OCI-LY1 (cell line): ENCODE data around the gene ZBTB8A.
"Not testable (repeated sequence)": the region's sequence is repeated elsewhere in the genome, so short reads cannot be mapped to it uniquely, and the experiment has no call there.

Experiments
- H2AFZ ChIP-seq: fragments of 200-600 bp; sonication (generic), shearing (Covaris generic); 2 replicates; pipeline ENCODE4 v1.6.0; 2014; ENCODE audit warnings: antibody characterized with exemption, mild to moderate bottlenecking, low read length
- H3F3A ChIP-seq: fragments of 200-600 bp; sonication (generic), shearing (Covaris generic); 2 replicates; pipeline ENCODE4 v1.6.0; 2014; ENCODE audit warnings: mild to moderate bottlenecking, antibody characterized with exemption, low read length, moderate library complexity; ENCODE audit not compliant: insufficient read depth
- H3K27ac ChIP-seq: fragments of 200-600 bp; sonication (generic); 2 replicates; pipeline ENCODE4 v1.5.1; 2014; ENCODE audit warnings: low read length, mixed run types, mild to moderate bottlenecking, low read depth; ENCODE audit not compliant: poor library complexity, severe bottlenecking
- H3K27me3 ChIP-seq: fragments of 200-600 bp; sonication (generic); 2 replicates; pipeline ENCODE4 v1.6.0; 2014; ENCODE audit warnings: antibody characterized with exemption, mild to moderate bottlenecking, low read length, moderate library complexity; ENCODE audit not compliant: insufficient read depth
- H3K36me3 ChIP-seq: fragments of 200-600 bp; sonication (generic); 2 replicates; pipeline ENCODE4 v1.6.1; 2014; ENCODE audit warnings: mild to moderate bottlenecking, antibody characterized with exemption, low read length, moderate library complexity, mixed read lengths; ENCODE audit not compliant: insufficient read depth
- H3K4me1 ChIP-seq: fragments of 200-600 bp; sonication (generic); 2 replicates; pipeline ENCODE4 v1.5.1; 2014; ENCODE audit warnings: mild to moderate bottlenecking, low read length, moderate library complexity; ENCODE audit not compliant: insufficient read depth, severe bottlenecking
- H3K4me2 ChIP-seq: fragments of 200-600 bp; sonication (generic), shearing (Covaris generic); 2 replicates; pipeline ENCODE4 v1.6.1; 2014; ENCODE audit warnings: low read length
- H3K4me3 ChIP-seq: fragments of 200-600 bp; sonication (generic); 2 replicates; pipeline ENCODE4 v1.5.1; 2014; ENCODE audit warnings: low read length, low read depth, mild to moderate bottlenecking, mixed read lengths; ENCODE audit not compliant: poor library complexity, severe bottlenecking
- H3K79me2 ChIP-seq: fragments of 200-600 bp; shearing (Covaris generic); 2 replicates; pipeline ENCODE4 v1.6.1; 2016; ENCODE audit warnings: mixed run types, low read length, mixed read lengths; ENCODE audit not compliant: insufficient read depth
- H3K9ac ChIP-seq: fragments of 200-600 bp; sonication (generic), shearing (Covaris generic); 2 replicates; pipeline ENCODE4 v1.6.1; 2014; ENCODE audit warnings: mild to moderate bottlenecking, low read length, mixed read lengths
- H3K9me2 ChIP-seq: fragments of 200-600 bp; sonication (generic), shearing (Covaris generic); 2 replicates; pipeline ENCODE4 v1.6.1; 2014; ENCODE audit warnings: low read depth, mild to moderate bottlenecking, low read length, mixed read lengths
- H3K9me3 ChIP-seq: fragments of 200-600 bp; shearing (Covaris generic); 2 replicates; pipeline ENCODE4 v1.6.1; 2014; ENCODE audit warnings: low read length, mixed read lengths
- H4K20me1 ChIP-seq: fragments of 200-600 bp; sonication (generic), shearing (Covaris generic); 2 replicates; pipeline ENCODE4 v1.6.0; 2016; ENCODE audit warnings: mild to moderate bottlenecking, low read length; ENCODE audit not compliant: insufficient read depth
- CTCF ChIP-seq: fragments of 200-600 bp; sonication (generic), shearing (Covaris generic); IDR thresholded peaks from 2 replicates; pipeline ENCODE4 v1.5.1; 2017; ENCODE audit warnings: mild to moderate bottlenecking, antibody characterized with exemption, low read length, moderate library complexity, mixed read lengths
- EZH2 ChIP-seq: fragments of 200-600 bp; sonication (generic), shearing (Covaris generic); IDR thresholded peaks from 2 replicates; pipeline ENCODE4 v1.8.0; 2017; ENCODE audit warnings: borderline replicate concordance, mixed run types, mild to moderate bottlenecking, antibody characterized with exemption, low read length, moderate library complexity, mixed read lengths

The ZBTB8A gene

GRCh38 chr1:32521165-32521564 is 18.1 kb upstream of the ZBTB8A start:
- Histone ChIP-seq H3K9me2 (no peaks in the 10 kb centered on the region), H3K4me2 (peak overlapping the region; percentile 63), H2AFZ (no peak overlapping the region), H3K4me1 (peaks cover 5% of the 10 kb centered on the region), H3K9ac (peak overlapping the region; percentile 45; the same call in 1 of the 2 replicates), H3K27ac (no peak overlapping the region), H3K9me3 (no peaks in the 10 kb centered on the region), H4K20me1 (no peaks in the 10 kb centered on the region), H3K4me3 (peak overlapping the region; percentile 55), H3K36me3 (no peaks in the 10 kb centered on the region), H3K79me2 (no peaks in the 10 kb centered on the region), H3F3A (no peaks in the 10 kb centered on the region), H3K27me3 (0 out of 2 replicates have a peak, but pooled peaks cover 2% of the 10 kb centered on the region)
- TF ChIP-seq EZH2, result no peak
- peak; percentile 33; the same call in 1 of the 2 replicates for TF ChIP-seq CTCF

- Histone ChIP-seq H4K20me1 (no peaks in the 10 kb centered on the region), H3K36me3 (no peaks in the 10 kb centered on the region), H3K79me2 (no peaks in the 10 kb centered on the region), H2AFZ (no peak overlapping the region), H3K27ac (no peak overlapping the region), H3K9me3 (no peaks in the 10 kb centered on the region), H3K27me3 (0 out of 2 replicates have a peak, but pooled peaks cover 4% of the 10 kb centered on the region), H3K9ac (no peak overlapping the region), H3K9me2 (no peaks in the 10 kb centered on the region), H3K4me3 (no peak overlapping the region), H3K4me2 (no peak overlapping the region), H3F3A (no peaks in the 10 kb centered on the region), H3K4me1 (peaks cover 5% of the 10 kb centered on the region)
- no peak for TF ChIP-seq CTCF
Measured at GRCh38 chr1:32525053-32525452, 14.2 kb upstream of the ZBTB8A start.

GRCh38 chr1:32525661-32526444 is 13.4 kb upstream of the ZBTB8A start:
- no peaks in the 10 kb centered on the region for H3K36me3 ChIP-seq
- H3K27me3 ChIP-seq, result 0 out of 2 replicates have a peak, but pooled peaks cover 4% of the 10 kb centered on the region
- H3K4me2 ChIP-seq, result no peak overlapping the region
- H3K9me3 ChIP-seq, result no peaks in the 10 kb centered on the region
- H3K9ac ChIP-seq, result no peak overlapping the region
- TF ChIP-seq CTCF, result no peak
- no peak for TF ChIP-seq EZH2
- no peaks in the 10 kb centered on the region for H3F3A ChIP-seq
- no peaks in the 10 kb centered on the region for H4K20me1 ChIP-seq
- H3K4me1 ChIP-seq, result peaks cover 2% of the 10 kb centered on the region
- H3K4me3 ChIP-seq, result no peak overlapping the region
- H3K79me2 ChIP-seq, result no peaks in the 10 kb centered on the region
- H2AFZ ChIP-seq, result no peak overlapping the region
- no peaks in the 10 kb centered on the region for H3K9me2 ChIP-seq
- H3K27ac ChIP-seq, result no peak overlapping the region

- H4K20me1 ChIP-seq, H3F3A ChIP-seq, H3K9ac ChIP-seq, H3K4me1 ChIP-seq, H3K4me2 ChIP-seq, H3K79me2 ChIP-seq, H3K4me3 ChIP-seq, H3K36me3 ChIP-seq, H3K27me3 ChIP-seq, H3K27ac ChIP-seq, H2AFZ ChIP-seq, H3K9me2 ChIP-seq, H3K9me3 ChIP-seq: not testable (repeated sequence)
Measured at GRCh38 chr1:32528550-32528949, 10.7 kb upstream of the ZBTB8A start.
